HG02763 (cell line): ENCODE measurements around the gene TEDC1.

Experiments
- ATAC-seq: cut with Tn5 transposase; IDR thresholded peaks from one replicate; pipeline ENCODE4 v1.9.1; 2021; ENCODE audit warnings: mild to moderate bottlenecking, moderate library complexity; ENCODE audit not compliant: unreplicated experiment

Gene TEDC1

DNA sequence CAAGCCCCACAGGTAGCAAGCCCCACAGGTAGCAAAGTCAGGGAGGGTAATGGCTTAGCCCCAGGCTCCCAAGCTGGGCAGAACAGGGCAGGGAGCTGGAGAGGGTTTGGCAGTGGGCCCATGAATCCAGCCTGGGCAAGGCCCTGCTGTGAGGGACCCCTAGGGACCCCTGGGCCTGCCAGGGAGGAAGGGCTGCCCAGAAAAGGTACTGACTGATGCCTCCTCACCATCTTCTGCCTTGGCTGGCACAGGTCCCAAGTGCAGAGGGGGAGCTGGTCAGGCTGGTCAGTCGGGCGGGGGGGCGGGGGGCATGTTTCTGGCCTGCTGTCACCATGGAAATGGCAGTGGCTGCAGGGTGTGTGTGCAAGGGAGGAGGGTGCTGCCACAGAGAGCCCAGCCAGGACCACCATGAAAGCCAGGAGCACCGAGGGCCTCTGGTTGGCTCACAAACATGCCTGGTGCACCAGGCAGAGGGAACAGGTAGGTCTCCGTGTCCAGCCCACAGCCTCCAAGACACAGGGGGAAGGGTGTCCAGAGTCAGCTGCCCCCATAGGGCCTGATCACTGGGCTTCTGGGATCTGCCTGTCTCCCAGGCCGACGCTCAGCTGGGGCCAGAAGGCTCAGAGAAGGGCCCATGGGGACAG is 17.9 kb upstream of the TEDC1 start:
- ATAC-seq, result no peak

GRCh38 chr14:105473677-105474482 is 17.2 kb upstream of the TEDC1 start:
- ATAC-seq, result no peak

- ATAC-seq, result no peak
These were observed 16.4 kb upstream of the TEDC1 start, which contains the start of gene CRIP2 for GRCh38 chr14:105474483-105475268. CRIP2 (plus strand) TSS chr14:105474821; CDS start chr14:105474863, 42 bp downstream.

GRCh38 chr14:105475269-105476096 is 15.6 kb upstream of the TEDC1 start:
- no peak for ATAC-seq

GRCh38 chr14:105476097-105476830 is 14.8 kb upstream of the TEDC1 start:
- no peak for ATAC-seq

- no peak for ATAC-seq
These were observed 14.0 kb upstream of the TEDC1 start for GRCh38 chr14:105476831-105477659.

GRCh38 chr14:105477660-105478397 is 13.2 kb upstream of the TEDC1 start:
- ATAC-seq, result no peak

DNA sequence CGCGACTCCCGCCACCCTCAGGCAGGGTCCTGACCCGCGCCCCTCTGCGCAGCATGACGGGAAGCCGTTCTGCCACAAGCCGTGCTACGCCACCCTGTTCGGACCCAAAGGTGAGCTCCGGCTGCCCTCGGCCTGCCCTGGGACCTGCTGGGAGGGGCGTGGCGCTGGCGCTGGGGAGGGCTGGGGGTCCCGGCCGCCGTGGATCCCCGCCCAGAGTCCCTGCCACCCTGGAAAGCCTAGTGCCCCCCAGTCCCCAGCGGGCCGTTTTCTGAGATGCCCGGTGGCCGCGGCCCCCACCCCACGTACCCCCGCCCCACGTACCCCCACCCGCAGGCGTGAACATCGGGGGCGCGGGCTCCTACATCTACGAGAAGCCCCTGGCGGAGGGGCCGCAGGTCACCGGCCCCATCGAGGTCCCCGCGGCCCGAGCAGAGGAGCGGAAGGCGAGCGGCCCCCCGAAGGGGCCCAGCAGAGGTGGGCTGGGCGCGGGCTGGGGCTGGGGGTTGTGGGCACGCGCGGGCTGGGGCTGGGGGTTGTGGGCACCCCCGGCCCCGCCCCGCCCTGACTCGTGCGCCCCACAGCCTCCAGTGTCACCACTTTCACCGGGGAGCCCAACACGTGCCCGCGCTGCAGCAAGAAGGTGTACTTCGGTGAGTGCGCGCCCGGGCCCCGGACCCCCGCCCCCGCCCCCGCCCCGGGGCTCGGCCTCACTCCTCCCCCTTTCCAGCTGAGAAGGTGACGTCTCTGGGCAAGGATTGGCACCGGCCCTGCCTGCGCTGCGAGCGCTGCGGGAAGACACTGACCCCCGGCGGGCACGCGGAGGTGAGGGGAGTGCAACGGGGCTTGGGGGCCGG is 12.4 kb upstream of the TEDC1 start:
- ATAC-seq, result no peak

- no peak for ATAC-seq
These were observed 11.5 kb upstream of the TEDC1 start for GRCh38 chr14:105479431-105480158.

DNA sequence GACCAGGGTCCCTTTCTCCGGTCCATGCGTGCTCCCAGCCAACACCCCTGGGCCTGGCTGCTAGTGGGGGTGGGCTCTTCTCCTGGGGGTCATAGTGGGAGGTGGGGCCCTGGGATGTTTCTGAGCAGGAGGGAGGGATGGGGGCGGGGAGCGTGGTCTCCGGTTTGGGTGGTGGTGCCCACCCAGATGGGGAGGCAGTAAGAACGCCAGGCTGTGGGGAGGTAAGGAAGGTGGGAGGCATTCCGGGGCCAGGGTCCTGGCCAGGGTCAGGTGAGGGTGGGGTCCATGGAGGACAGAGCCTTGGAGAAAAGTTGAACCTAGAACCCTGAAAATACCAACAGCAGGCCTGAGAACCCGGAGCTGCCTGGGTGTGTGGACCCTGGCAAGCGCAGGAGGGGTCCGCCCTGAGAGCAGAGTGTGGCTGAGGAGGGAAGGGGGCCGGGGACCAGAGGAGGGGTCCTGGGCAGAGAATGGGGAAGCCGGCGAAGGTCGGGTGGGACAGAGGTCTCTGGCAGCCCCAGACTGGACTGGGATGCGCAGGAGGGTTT is 10.8 kb upstream of the TEDC1 start:
- ATAC-seq, result no peak

DNA sequence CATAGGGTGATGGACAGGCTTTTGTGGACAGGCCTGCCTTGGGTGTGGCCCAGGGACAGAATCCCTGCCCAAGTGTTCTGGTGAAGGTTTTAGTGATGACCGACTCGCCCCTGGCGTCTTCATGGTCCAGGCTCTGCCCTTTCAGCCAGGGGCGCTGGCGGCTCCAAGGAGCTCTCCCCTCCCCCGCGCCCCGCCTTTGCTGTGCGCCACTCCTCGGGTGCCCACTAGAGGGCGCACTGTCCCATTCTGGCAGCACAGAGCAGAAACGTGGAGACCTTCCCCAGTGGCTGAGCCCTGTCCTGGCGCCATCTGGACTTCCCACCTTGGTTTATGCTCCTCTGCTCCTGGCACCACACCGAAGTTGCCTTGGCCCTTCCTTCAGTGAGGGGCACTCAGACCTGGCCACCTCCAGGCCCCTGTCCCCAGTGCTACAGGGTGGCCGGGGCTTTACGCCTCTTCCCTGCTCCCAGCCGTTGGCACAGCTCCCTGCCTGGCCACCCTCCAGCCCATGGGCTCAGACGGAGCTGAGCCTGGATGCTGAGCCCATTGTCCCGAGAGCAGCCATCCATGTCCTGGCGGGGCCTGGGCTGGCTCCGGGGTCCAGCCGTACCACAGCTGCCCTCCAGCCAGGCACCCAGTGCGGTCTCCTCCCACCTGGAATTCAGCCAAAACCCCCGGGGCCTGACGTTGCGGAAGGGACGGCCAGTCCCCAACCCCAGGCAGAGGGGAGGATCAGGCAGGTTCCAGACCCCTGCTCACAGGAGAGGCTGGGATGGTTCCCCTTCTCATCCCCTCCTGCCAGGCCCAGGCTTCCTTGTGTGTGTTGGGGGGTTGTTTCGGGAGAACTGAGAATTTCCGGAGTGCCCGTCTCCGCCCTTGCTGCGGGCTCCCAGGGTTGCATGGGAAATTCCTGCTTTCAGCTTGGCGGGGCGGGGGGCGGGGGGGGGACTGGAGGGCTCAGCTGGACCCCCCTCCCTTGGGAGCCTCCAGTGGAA is 9.9 kb upstream of the TEDC1 start:
- peak; percentile 44 for ATAC-seq

- no peak for ATAC-seq
These were observed 9.1 kb upstream of the TEDC1 start for GRCh38 chr14:105481886-105482457.

GRCh38 chr14:105482486-105483110 is 8.4 kb upstream of the TEDC1 start:
- ATAC-seq, result no peak

DNA sequence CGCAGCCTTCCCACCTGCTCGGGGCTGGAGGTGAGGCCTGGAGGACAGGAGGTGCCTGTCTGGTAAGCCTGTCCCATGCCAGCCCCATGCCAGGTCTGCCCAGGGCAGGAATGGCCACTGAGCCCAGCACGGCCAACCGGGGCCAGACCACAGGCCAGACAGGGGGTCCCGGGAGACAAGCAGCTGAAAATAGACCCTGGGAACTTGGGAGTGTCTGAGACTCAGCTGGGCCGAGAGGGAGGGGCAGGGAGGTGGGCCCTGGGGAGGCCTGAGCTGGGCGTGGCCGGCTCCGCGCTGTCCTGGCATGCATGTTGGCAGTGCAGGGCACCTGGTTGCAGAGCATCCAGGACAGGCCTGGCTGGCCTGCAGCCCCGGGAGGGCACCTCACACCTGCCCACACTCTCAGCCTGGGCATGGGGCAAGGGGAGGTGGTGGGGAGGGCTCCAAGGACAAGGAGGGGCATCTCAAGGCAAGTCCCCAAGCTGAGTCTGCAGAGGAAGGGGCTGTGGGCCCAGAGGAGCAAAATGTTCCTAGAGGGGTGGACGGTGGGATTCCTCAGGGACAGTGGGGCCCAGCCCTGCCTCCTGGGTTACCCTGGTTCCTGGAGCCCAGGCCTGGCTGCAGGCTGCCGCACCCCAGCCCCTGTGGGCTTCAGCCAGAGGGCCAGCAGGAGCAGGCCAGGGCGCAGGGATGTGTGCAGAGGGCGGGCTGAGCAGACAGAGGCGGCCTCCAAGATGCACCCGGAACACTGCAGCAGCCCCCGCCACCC is 7.6 kb upstream of the TEDC1 start:
- no peak for ATAC-seq
